Measurements from ENCODE around the gene DUSP8.
A peak's percentile ranks its signal among the peaks of the same experiment; 100 is the strongest.

- TF ChIP-seq CTCF (IDR thresholded peaks at IDR 0.05; ENCODE audit: low read length) (peak; percentile 36; the same call in 1 of the 2 replicates), EZH2 (IDR thresholded peaks at IDR 0.05; ENCODE audit: borderline replicate concordance, low read length) (no peak)
Measured at GRCh38 chr11:1566381-1567051, 5.6 kb downstream of the DUSP8 start.

Measured in OCI-LY1 (cell line).